C4-2B (cell line): Measurements from ENCODE around the gene CNTN4.

Experiments
- CTCF ChIP-seq: fragments of 450-650 bp; conservative IDR thresholded peaks from 2 replicates; pipeline ENCODE4 v1.5.1; 2017; ENCODE audit warnings: mild to moderate bottlenecking
- ZFX ChIP-seq: fragments of 450-650 bp; IDR thresholded peaks from 2 replicates; pipeline ENCODE4 v1.6.1; 2017

GRCh38 chr3:2823437-2824211 lies 725.0 kb downstream of the CNTN4 start:
- TF ChIP-seq CTCF (no peak), ZFX (no peak)
